ENCODE results near the gene PEPD.

Gene PEPD

DNA sequence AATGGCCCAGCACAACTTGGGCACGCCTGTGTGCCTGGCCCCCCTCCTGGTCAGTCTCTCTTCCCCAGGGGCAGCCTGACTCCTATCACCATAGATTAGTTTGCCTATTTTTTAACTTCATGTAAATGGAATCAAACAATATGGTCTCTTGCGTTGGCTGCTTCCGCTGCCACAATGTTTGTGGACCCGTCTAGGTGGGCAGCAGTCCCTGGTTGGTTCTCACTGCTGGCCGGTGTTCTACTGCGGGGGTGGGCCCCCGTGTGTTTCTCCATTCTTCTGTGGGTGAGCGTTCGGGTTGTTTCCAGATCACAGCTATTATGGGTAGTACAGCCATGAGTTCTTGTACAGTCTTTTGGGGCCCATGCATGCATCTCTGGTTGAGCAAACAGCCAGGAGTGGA is 100.8 kb downstream of the PEPD start:
- DNase-seq: no peak

DNA sequence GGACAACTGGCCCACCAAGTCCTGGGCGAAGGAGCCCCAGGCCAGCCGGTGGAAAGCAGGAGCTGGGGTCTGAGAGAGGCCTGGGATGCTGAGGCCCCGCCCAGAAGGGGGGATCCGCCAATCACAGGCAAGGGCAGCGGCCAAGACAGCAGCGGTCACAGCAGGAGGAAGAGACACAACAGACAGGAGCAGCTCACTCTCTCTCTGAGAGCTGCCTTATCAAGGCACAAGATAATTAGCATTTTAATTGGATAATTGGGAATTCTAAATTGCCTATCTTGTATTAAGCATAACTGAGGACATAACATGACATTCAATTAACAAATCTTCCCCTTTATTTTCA is 101.8 kb downstream of the PEPD start:
- peak in 1 of 14 donors; percentile 64 for DNase-seq

DNA sequence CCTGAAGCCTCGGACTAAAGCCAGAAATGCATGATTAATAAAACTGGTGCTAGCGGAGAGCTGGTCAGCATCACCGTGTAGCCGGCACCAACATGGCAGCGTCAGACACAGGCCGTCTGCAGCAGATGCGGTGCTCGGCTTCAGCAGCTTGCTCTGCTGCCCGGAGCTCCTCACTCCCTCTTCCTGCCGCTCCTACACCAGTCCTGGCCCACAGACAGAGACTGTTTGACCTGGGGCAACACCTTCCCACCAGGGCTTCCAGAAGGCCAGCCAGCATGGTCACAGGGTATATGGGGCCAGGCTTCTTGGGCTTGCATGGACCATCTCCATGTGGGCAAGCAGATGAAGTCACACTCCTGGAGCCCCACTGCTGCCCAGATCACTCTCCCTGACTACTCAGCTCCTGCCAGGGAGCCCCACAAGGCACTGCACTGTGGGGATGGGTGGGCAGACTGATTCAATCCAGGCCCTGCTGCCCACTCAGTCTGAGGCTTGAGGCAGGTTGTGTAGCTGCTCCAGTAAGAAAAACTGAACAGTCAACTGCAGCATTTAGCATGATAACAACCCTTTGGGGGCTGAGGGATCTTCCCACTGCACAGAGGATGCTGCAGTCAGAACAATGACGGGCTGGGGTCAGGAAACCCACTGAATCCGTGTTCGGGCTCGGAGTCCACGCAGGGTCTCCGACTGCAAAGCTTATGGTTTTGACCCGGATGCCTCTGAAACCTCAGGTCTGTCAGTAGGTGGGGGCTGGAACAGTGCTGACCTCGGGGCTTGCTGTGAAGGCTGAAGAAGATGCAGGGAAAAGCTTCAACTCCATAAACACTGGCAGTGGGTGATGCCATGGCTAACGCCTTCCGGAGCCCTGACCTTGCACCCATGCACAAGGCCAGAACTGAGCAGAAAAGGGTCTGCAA is 102.5 kb downstream of the PEPD start:
- no peak for DNase-seq

DNA sequence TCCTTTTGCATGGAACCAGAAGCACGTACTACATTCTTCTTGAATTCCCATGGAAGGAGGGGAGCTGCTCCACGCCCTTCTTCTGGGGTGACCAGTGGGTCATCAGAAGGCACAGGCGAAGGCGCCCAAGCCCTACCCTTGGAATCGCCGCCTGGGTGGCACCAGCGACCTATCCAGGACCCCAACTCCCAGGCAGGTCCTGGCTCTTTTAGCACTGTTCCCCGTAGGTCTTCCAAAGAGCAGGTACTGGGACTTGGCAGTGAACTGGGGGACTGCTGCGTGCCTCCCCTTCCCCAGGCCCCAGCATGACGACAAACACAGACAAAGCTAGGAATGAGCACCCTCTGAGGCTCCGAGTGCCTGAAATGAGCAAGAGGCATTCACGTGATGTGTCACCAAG is 103.1 kb downstream of the PEPD start:
- DNase-seq: no peak

DNA sequence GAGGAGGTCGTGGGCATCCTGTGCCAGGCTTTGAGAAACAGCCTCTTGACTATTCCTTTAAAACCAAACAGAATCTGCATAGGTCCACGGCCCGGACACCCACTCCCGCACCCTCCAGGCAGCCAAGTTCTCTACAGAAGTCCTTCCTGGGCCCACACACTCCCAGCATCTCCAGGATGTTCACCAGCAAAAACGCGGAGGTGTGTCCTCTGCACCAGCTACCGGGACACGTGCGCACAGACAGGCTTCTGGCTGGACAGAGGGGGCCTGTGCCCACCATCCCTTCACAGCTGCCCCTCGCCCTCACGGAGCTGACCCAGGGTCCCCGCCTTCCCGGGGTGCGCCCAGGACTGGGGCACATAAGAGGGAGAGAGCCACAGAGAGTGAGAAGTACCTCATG is 103.8 kb downstream of the PEPD start:
- DNase-seq: no peak

DNA sequence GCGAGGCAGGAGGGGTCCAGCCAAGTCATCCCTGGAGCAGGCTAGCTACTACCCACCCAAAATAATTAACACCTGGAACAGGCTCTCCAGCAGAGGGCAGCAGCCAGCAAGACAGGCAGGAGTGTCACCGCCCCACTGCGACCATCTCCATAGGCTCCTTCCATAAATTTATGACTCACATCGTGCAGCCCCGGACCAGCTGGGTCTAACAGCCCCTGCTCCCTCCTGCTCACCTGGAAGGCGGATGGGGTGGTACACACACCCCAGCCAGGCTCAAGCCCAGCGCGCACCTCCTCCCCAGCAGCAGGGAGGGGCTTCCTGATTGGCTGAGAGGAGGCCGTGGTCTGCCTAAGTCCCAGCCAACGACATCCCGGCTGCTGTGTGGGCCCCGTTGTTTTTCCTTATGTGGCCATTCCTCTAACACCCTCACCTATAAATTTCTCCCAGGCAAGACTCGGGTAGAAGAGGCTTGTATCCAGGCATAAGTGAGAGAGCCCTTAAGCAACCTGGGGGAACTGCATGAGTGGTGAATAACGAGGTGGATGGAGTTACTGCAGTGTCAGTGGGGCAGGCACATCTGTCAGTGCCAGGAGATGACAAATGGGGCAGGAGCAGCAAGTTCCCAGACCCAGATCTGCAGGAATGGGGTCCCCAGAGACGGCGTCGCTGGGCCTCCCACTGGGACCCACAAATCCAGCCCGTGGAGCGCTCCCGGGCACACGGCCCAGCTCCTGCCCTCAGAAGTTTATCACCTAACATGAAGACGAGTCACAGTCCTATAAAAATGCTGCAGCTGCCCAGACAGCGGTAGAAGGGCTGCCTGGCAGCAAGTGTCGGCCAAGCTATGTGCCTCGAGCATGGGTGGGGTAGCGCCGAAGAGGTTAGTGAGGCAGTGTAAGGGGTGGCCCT is 105.0 kb downstream of the PEPD start:
- peak in 2 of 14 donors; percentile 11 to 28 for DNase-seq

DNA sequence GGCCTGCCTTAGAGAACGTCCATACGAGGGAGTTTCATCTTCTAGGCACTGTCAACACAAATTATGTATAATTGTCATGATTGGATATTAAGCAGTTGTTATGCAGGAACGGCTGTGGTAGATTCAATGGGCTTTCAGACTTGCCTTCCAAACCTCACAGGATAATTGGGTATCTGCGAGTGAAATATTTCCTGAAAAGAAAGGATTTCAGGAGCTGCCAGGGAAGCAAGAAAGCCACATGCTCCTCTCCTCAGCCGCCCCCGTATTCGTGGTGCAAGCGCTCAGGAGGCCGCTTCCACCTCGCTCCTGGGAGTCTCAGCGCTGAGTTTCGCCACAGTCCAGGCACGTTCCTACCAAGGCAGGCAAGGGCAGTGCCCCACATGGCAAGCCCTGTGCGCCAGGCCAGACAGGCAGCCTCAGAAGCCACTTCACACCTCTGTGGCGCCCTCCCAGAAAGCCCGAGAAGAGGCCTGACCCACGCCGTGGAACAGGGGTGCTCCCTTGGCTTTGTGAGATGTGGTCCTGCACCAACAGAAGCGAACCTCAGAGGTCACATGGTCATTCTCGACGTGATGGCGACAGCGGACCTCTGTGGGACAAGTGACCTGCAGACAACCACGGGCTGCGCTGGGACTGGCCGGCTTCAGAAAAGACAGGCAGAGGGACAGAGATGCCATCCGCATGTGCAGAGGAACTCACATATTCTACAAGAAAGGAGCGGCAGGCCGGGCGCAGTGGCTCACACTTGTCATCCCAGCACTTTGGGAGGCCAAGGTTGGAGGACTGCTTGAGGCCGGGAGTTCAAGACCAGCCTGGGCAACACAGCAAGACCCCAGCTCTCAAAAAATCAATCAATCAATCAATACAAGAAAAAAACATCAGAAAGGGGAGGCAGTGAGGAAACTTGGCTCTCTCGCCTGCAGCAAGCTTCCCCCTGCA is 106.7 kb downstream of the PEPD start:
- no peak for DNase-seq

DNA sequence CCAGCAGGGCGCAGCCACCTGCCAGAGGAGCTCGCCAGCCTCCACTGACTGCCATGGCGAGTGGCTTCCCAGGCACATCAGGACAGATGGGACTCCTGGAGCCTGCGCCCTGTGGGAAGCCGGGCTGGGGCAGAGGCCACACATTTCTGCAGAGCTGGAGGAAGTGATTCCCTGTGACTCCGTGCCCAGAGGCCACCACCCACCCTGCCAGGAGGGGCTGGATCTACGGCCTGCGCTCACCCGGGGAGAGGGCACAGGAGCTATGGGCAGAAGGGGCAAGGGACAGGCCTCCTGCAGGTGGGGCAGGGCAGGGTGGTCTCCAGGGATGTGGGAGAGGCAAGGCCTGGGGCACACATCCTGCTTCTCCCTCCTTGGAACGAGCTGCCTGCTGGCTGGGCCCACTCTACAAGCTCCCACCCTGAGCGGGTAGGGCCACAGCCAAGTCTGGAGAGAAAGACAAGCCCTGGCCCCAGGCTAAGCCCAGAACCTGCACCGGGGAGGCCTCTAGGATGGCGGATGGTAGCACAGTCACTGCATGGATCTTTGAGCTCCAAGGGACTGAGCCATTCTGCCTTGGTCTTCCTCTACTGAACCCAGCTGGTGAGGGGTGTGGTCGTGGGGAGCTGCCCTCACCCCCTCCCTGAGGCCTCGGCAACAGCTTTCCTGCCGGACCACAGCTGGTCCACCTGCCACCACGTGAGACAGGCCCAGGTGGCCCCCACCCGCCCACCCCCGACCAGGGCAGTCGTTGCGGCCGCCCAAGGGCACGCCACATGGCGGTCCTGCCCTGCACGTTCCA is 107.5 kb downstream of the PEPD start:
- DNase-seq: no peak

DNA sequence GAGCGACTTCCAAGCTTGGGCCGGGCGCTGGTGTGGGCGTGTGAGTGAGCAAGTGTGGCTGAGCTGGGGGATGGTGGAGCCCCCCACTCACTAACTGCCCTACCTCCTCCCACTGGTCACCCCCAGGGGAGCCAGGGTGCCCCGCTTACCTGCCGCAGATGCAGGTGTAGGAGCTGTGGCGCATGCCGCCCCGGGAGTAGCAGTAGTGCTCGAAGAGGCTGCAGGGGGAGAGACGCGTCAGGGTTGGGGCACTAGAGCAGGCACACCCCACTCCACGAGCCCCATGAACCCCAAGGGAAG is 108.2 kb downstream of the PEPD start:
- no peak for DNase-seq

DNA sequence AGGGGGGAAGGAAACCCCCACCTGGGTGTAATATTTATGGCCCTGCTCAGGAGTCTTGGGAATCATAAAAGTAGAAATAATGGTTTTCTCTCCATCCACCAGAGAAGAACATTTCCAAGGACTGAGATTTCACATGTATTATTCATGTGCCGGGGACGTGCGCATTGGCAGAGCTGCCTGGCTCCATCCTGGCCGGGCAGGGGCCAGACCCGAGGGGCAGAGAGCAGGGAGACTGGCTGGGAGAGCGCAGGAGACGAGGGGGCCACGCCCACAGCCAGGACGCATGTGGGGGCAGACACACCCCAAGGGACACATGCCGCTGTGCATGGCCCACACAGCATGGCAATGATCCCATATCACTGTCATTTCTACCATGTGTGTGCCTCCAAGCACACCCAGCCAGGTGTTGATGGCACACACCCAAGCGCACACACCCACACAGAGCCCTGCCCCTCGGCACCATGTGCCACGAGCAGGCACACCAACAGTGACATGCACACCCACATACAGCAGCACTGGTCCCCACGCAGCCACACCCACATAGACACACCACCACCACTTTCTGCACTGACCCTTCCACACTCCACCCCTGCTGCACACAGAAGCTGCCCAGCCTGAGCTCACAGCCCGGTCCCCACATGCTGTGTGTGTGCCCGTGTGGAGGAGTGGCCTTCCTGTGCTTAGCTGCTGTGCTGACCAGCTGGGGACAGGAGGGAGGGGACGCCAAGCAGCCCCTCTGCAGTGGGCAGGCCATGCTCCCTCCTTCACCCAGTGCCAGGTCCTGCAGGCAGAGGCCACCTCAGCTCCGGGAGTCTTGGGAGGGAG is 108.8 kb downstream of the PEPD start:
- DNase-seq: no peak

DNA sequence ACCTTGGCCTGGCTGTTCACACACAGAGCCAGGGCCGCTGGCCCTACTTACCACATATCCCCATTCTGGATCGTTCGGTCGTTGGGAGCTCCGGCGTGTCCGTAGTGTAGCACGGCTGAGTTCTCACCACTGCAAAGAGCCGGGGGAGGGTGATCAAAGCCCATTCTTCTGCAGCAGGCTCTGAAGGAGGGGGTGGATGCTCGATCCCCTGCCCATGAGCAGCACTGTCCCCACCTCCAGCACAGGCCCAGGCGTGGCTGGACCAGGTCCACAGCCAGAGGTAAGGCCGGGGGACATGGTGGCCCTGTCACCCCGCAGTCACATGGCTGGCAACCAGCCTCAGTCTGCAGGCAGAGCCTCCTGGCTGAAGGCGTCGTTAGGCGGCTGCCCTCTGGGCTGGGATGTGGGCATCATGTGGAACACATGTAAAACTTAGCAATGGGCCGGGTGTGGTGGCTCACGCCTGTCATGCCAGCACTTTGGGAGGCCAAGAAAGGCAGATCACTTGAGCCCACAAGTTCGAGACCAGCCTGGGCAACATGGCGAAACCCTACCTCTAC is 109.9 kb downstream of the PEPD start:
- no peak for DNase-seq

DNA sequence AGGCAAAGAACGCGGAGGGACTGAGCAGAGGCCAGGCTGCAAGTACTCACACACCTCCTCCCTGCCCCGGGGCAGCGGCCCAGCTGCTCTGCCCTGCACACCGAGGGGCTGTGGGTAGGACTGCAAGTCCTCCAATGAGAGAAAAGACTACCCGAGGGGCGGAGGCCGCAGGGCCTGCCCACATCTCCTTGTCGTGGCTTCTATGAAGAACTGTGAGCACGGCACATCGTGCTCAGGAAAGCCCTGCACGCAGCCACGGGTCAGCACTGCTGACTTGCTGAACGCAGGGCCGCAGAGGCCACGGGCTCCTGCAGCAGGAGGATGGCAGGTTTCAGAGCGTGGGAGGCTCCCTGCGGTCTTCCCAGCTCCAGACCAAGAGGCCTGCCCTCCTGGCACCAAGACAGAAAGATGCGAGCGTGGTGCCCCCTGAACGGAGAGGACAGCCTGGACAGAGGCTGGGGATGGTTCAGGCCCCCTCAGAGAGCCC is 110.6 kb downstream of the PEPD start:
- DNase-seq: no peak

DNA sequence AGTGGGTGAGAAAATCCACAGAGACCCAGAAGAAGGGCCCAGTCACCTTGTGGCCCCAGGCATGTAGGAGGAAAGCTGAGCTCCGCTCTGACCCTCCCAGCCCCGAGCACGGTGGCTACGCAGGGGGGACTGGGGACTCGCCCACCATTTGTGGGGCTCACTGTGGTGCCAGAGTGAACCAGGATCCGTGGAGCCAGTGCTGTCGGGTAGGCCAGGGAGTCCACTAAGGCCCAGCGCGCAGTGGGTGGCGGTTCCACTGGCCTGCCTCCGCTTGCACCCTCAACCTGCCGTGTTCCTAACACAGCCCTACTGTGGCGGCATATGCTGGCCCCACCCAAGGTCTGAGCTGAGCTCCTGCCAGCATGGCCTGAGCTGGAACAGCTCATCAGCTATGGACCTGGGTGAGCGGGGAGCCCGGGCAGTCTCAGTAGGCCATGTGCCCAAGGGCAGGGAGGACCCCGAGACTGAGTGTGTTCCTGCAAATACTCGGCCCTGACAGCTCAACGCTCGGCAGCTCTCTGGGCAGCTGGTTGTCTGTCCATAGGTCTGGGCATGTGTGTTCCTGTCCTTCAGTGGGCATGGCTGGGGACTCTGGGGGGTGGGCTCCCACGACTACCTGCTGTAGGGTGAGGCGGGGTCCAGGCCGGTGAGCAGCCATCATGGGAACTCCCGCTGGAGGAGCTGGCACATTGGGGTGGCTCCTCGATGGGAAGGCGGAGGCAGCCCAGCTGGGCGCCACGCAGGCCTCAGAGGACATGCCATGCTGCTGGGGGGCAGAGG is 111.5 kb downstream of the PEPD start:
- no peak for DNase-seq

DNA sequence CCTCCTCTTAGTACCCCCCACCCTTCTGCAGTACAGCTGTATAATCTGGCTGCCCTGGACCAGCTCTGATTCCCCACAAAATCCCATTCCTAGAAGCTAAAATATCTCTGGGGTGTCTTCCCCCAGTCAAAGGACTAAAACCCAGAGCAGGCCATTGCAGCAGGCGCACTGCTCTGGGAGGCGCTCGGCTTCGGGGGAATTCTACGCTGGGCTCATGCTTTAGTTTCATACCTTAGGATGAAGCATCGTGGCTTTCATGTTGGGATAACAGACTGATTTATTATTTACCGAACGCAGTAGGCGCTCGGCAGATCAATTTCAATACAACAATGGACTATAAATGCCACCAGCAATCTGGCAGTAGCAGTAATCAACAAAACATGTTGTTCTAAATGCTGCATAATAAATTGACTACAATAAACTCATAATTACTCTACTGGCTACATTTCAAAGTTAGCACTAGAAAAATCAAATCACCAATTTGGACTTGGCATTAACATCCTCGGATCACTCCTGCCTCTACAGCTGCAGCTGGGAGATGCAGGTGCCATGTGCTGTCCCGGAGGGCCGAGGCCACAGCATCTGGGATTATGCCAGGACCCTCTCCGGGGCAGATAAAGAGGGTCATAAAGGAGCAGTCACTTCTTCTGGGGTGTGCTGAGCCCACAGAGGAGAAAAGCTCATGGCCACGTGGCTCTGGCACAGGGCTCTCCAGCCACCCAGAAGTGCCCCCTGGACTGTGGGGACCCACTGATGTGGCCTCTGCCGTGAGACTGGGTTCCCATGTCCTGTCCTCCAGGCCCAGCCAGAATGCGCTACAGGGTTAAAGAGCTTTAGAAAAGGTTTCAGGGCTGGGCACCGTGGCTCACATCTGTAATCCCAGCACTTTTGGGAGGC is 112.8 kb downstream of the PEPD start:
- DNase-seq: no peak

DNA sequence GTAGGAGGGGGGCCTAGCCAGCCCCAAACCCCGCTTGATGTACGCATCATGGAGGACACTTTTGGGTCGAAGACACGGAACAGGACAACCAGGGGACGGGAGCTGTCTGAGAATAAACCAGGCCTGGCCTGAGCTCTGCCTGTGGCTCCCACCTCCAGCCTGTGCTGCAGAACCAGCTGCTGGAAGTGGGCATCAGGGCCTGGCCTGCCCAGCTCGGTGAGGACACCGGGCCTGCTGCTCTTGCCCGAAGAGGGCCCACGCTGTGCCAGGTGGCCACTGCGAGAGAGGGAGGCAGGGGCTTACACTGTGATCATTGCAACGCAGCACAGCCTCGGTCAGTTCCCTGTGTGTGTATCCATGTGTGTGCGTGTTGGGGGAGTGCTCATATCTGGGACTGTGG is 113.5 kb downstream of the PEPD start:
- DNase-seq: no peak

DNA sequence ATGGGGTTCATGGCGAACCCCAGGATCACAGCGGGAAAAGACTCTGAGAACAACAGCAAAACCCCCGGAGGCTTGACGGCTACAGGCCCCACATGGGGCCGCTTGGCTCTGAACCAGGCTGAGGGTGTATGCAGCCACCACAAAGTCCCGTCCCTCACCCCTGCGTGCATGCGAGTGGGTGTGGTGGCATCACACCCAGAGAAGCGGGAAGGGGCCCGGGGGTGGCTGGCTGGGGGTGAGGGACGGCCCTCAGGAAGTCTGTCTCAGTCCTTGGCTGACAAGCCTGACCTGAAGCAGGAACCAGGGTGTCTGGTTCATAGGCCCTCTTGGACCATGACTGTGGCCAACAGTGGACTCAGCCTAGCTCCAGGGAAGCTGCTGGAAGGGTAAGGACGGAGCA is 113.9 kb downstream of the PEPD start:
- peak in 2 of 14 donors; percentile 19 to 32 for DNase-seq

DNA sequence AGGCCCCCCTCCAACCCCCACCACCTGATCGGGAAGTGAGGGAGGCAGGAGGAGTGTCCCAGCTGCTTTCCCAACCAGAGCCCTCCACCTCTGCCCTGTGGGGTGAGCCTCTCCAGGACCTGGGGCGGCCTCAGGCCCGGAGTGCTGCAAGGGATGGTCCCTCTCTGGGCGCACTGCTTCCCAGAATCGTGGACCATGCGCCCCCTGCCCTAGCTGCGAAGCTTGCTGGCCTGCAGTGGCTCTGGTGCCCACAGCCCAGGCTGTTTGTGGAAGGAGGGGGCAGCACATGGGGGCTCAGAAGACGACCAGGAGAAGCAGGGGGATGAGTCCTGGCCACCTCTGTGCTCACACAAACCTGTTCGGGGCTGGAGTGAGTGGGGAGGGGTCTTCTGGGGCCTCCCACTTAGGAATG is 114.4 kb downstream of the PEPD start:
- DNase-seq: no peak

DNA sequence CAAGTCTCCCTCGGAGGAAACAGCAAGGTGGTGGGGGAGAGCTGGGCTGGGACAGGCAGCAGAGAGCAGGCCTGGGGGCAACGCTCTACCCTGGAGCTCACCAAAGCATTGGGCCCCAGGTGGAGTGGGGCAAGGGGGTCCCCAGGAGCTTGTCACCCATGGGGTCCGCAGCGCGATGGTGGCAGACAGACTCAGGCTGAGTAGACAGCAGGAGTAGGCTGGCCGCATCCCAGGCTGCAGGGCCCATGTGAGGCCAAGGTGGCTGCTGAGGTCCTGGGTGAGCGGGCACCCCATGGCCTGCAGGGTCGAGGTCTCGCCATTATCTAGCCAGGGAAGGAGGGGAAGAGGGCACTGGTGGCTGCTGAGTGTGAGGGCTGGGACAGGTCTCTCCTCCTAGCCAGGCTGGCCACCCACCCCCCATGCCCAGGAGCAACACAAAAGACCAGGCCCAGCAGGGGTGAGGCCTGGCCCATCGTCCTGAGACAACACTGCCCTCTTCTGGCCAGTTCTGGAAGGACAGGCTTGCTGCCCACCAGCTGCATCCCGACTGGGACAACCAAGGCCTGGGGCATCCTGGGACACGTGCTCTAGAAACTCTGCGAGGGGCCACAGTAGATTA is 115.0 kb downstream of the PEPD start:
- DNase-seq: peak in 11 of 14 donors; percentile 23 to 80 (median 44)

Measured in C1 segment of cervical spinal cord (tissue), 14 donors.